ENCODE measurements around the gene TBC1D22A. TPM values are rescaled to one million over a fixed set of nuclear protein-coding genes. Genes with fewer than 3 reads are reported as not detected.

The TBC1D22A gene
- total RNA-seq, 1 experiment from 2014 or later = 20.9 TPM

DNA sequence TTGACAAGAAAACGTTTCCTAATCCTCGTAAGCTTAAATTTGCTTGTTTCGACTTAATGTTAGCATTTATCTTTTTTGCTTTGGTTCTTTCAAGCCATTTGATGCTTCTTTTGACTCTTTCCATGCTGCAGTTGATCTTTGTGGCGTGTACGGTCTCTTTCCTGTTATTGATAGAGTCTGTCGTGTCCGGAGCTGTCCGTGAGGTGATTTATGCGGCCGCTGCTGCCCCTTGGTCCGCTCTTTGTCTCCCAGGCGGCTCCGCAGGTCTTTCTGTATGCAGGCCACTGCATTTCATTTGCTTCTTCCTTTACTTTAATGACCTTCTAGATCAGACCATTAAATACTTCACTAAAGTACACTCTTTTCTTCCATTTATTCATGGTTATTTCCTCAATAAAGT lies 50.3 kb downstream of the TBC1D22A start:
- Histone ChIP-seq H3K27me3 (ENCODE audit: insufficient read depth, low read length) (no peaks in the 10 kb centered on the region), H3K9me2 (ENCODE audit: insufficient read depth) (no peaks in the 10 kb centered on the region), H3K79me2 (ENCODE audit: insufficient read depth, low read length) (peaks cover 5% of the 10 kb centered on the region; the same call in 1 of the 2 replicates), H2AFZ (ENCODE audit: low read depth, low read length, poor library complexity, severe bottlenecking) (no peak overlapping the region), H3K4me1 (ENCODE audit: control insufficient read depth in 1 of 2, insufficient read depth in 2 of 2, low read length in 2 of 2) (peaks cover 0 to 16% of the 10 kb centered on the region in 2 experiments; a peak in 2 of 4 replicates), H3K36me3 (ENCODE audit: control insufficient read depth in 1 of 2, insufficient read depth in 2 of 2, low read length in 2 of 2) (no peaks in the 10 kb centered on the region), H3K4me2 (ENCODE audit: low read length) (no peak overlapping the region), H3K27ac (ENCODE audit: low read depth, low read length) (no peak overlapping the region), H4K20me1 (ENCODE audit: insufficient read depth) (no peaks in the 10 kb centered on the region), H3K4me3 (replicated peaks in 1 of 2; ENCODE audit: low read depth in 1 of 2, low read length in 2 of 2) (no peak overlapping the region), H3K9ac (ENCODE audit: low read length) (no peak overlapping the region), H3K9me3 (ENCODE audit: control insufficient read depth in 1 of 2, insufficient read depth in 1 of 2, low read depth in 1 of 2, low read length in 2 of 2) (no peaks in the 10 kb centered on the region)
- ChIA-PET RAD21 (ENCODE audit: low non-redundant PET in 1 of 2, low total read pairs in 2 of 2, uncharacterized antibody in 2 of 2, unreplicated experiment in 2 of 2) (no interaction called here), CTCF (interaction anchor here (2.1 kb wide), 1 partner anchor 10 kb away, joined by 8 read pairs; no protein-coding TSS in a partner anchor), POLR2A (no interaction called here)
- intact Hi-C loops (cut with micrococcal nuclease) = no loop called here
- ATAC-seq = no peak
- no TSS peak for BruUV-seq (replicated peaks)
- TF ChIP-seq YY1 (IDR thresholded peaks at IDR 0.05; ENCODE audit: extremely low read depth, insufficient replicate concordance, low read depth, low read length) = no peak
- TF ChIP-seq EGR1 (IDR thresholded peaks at IDR 0.05; ENCODE audit: low read depth) = no peak
- TF ChIP-seq POLR2A (IDR thresholded peaks at IDR 0.05; ENCODE audit: borderline replicate concordance, extremely low read depth, insufficient read depth, insufficient read length) = no peak
- TF ChIP-seq, protein P1, sequence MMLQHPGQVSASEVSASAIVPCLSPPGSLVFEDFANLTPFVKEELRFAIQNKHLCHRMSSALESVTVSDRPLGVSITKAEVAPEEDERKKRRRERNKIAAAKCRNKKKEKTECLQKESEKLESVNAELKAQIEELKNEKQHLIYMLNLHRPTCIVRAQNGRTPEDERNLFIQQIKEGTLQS (IDR thresholded peaks at IDR 0.05) = no peak
- TF ChIP-seq JUND (IDR thresholded peaks at IDR 0.05) = no peak
- no peak for TF ChIP-seq ELF1 (IDR thresholded peaks at IDR 0.05; ENCODE audit: borderline replicate concordance, low read depth)
- TF ChIP-seq CBX3 (IDR thresholded peaks at IDR 0.05; ENCODE audit: low read depth) = no peak
- TF ChIP-seq SIN3A (IDR thresholded peaks at IDR 0.05; ENCODE audit: low read depth) = no peak
- no peak for TF ChIP-seq CEBPB (IDR thresholded peaks at IDR 0.05; ENCODE audit: low read depth)
- TF ChIP-seq, protein P2, sequence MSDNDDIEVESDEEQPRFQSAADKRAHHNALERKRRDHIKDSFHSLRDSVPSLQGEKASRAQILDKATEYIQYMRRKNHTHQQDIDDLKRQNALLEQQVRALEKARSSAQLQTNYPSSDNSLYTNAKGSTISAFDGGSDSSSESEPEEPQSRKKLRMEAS (IDR thresholded peaks at IDR 0.05) = no peak
- TF ChIP-seq, protein P3, sequence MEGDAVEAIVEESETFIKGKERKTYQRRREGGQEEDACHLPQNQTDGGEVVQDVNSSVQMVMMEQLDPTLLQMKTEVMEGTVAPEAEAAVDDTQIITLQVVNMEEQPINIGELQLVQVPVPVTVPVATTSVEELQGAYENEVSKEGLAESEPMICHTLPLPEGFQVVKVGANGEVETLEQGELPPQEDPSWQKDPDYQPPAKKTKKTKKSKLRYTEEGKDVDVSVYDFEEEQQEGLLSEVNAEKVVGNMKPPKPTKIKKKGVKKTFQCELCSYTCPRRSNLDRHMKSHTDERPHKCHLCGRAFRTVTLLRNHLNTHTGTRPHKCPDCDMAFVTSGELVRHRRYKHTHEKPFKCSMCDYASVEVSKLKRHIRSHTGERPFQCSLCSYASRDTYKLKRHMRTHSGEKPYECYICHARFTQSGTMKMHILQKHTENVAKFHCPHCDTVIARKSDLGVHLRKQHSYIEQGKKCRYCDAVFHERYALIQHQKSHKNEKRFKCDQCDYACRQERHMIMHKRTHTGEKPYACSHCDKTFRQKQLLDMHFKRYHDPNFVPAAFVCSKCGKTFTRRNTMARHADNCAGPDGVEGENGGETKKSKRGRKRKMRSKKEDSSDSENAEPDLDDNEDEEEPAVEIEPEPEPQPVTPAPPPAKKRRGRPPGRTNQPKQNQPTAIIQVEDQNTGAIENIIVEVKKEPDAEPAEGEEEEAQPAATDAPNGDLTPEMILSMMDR (IDR thresholded peaks at IDR 0.05 in 2 of 3, conservative IDR thresholded peaks at IDR 0.05 in 1 of 3; ENCODE audit: borderline replicate concordance in 1 of 3, insufficient read depth in 1 of 3, low read depth in 2 of 3, low read length in 2 of 3) = no peak
- no peak for TF ChIP-seq EZH2phosphoT487 (IDR thresholded peaks at IDR 0.05; ENCODE audit: borderline replicate concordance)
- no peak for TF ChIP-seq TCF7L2 (IDR thresholded peaks at IDR 0.05; ENCODE audit: borderline replicate concordance, extremely low read depth, insufficient read depth, insufficient read length)
- TF ChIP-seq, protein P4, sequence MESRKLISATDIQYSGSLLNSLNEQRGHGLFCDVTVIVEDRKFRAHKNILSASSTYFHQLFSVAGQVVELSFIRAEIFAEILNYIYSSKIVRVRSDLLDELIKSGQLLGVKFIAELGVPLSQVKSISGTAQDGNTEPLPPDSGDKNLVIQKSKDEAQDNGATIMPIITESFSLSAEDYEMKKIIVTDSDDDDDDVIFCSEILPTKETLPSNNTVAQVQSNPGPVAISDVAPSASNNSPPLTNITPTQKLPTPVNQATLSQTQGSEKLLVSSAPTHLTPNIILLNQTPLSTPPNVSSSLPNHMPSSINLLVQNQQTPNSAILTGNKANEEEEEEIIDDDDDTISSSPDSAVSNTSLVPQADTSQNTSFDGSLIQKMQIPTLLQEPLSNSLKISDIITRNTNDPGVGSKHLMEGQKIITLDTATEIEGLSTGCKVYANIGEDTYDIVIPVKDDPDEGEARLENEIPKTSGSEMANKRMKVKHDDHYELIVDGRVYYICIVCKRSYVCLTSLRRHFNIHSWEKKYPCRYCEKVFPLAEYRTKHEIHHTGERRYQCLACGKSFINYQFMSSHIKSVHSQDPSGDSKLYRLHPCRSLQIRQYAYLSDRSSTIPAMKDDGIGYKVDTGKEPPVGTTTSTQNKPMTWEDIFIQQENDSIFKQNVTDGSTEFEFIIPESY (IDR thresholded peaks at IDR 0.05; ENCODE audit: extremely low read depth, insufficient replicate concordance, low read length) = no peak
- TF ChIP-seq EZH2 (IDR thresholded peaks at IDR 0.05) = no peak
- no peak for TF ChIP-seq SRF (IDR thresholded peaks at IDR 0.05; ENCODE audit: low read depth)
- no peak for TF ChIP-seq POLR2AphosphoS5 (IDR thresholded peaks at IDR 0.05; ENCODE audit: low read depth, low read length)
- no peak for TF ChIP-seq SP1 (IDR thresholded peaks at IDR 0.05; ENCODE audit: low read depth)
- no peak for TF ChIP-seq ZFX (IDR thresholded peaks at IDR 0.05)
- no peak for TF ChIP-seq FOSL1 (IDR thresholded peaks at IDR 0.05; ENCODE audit: low read depth)
- DNase-seq (ENCODE audit: low read depth, low spot score) = no peak
